H1 (cell line): ENCODE data around the gene MTFP1. TPM values are rescaled to one million over a fixed set of nuclear protein-coding genes. Genes with fewer than 3 reads are reported as not detected.

Experiments
- EZH2 ChIP-seq: fragments of 200-600 bp; sonication (generic); IDR thresholded peaks from 2 replicates; pipeline ENCODE4 v1.7.1; 2012; ENCODE audit warnings: low read depth, mild to moderate bottlenecking, moderate library complexity, low read length, inconsistent platforms; ENCODE audit not compliant: severe bottlenecking
- polyA plus RNA-seq, 7 experiments: library from polyadenylated mRNA; depleted of rRNA in 3 of 7; stranded (reverse) in 5 of 7; unstranded in 2 of 7; fragments of >200 nt in 5 of 7; fragments of 200-250 nt in 2 of 7; gene quantifications; 1 replicate in 5 of 7; 2 replicates in 1 of 7; 4 replicates in 1 of 7; pipeline versions ENCODE4 v1.2.1 to v1.2.3, GENCODE V29; 2011 to 2013; ENCODE audit warnings: missing spikeins in 2 of 7, mixed read lengths in 2 of 7
- total RNA-seq: library from RNA; stranded (reverse); fragmentation: NEBNext Ultra II Directional; extraction: Animal tissue kit (Norgen Biotek cat#: 25700); gene quantifications from 2 replicates; pipeline ENCODE4 v1.2.1, GENCODE V29; 2021

Gene MTFP1
- total and polyA plus RNA-seq, 2 of the 8 experiments (the other 6 are each of a cell fraction or from before 2014, with no cell fraction given): 59.8 to 98.8 TPM

GRCh38 chr22:30425327-30425615 is 297 bp upstream of the MTFP1 start (continued):
- no peak for TF ChIP-seq EZH2
